Esophagus muscularis mucosa (tissue), 4 donors: Measurements from ENCODE around the gene SYNDIG1. TPM values are rescaled to one million over a fixed set of nuclear protein-coding genes. Genes with fewer than 3 reads are reported as not detected.

ENCODE experiments used
- DNase-seq: peaks from one replicate; pipeline ENCODE4 v3.0.0-alpha.2; 2017; ENCODE audit errors: extremely low spot score
- H3K27ac ChIP-seq, 4 donors: fragments of 200-600 bp; sonication (generic); replicated peaks in 1 of 4; 1 replicate in 3 of 4; 2 replicates in 1 of 4; pipeline ENCODE4 v1.5.1; 2016 to 2019; ENCODE audit warnings: mild to moderate bottlenecking in 1 of 4
- H3K27me3 ChIP-seq, 4 donors: fragments of 200-600 bp; sonication (generic); one replicate each; pipeline versions ENCODE4 v1.5.1 to v1.6.0; 2016 to 2019
- H3K36me3 ChIP-seq, 4 donors: fragments of 200-600 bp; sonication (generic); one replicate each; pipeline ENCODE4 v1.5.1; 2016 to 2019
- H3K4me1 ChIP-seq, 4 donors: fragments of 200-600 bp; sonication (generic); one replicate each; pipeline ENCODE4 v1.5.1; 2016 to 2019
- H3K4me3 ChIP-seq, 4 donors: fragments of 200-600 bp; sonication (generic); 1 replicate in 2 of 4; 2 replicates in 2 of 4; pipeline ENCODE4 v1.5.1; 2016 to 2019; ENCODE audit warnings: mild to moderate bottlenecking in 4 of 4, moderate library complexity in 1 of 4
- H3K9me3 ChIP-seq, 4 donors: fragments of 200-600 bp; sonication (generic); 1 replicate in 3 of 4; 2 replicates in 1 of 4; pipeline ENCODE4 v1.5.1; 2016 to 2019
- CTCF ChIP-seq, 3 experiments: fragments of 200-600 bp in 2 of 3; fragments of 450-650 bp in 1 of 3; sonication (generic) in 2 of 3; IDR thresholded peaks; one replicate each; pipeline ENCODE4 v1.5.1; 2017 to 2019; ENCODE audit warnings: antibody characterized with exemption in 3 of 3, mild to moderate bottlenecking in 2 of 3, moderate library complexity in 1 of 3
- EP300 ChIP-seq: sonication (generic); formaldehyde crosslinking; IDR thresholded peaks from one replicate; pipeline ENCODE4 v1.6.1; 2017; ENCODE audit warnings: antibody characterized with exemption
- POLR2A ChIP-seq: fragments of 450-650 bp; IDR thresholded peaks from one replicate; pipeline ENCODE4 v1.6.1; 2017; ENCODE audit warnings: antibody characterized with exemption, moderate library complexity, mild to moderate bottlenecking, low read depth
- POLR2AphosphoS5 ChIP-seq, 2 donors: sonication (generic); formaldehyde crosslinking; IDR thresholded peaks; one replicate each; pipeline ENCODE4 v1.6.1; 2017; ENCODE audit warnings: antibody characterized with exemption in 2 of 2
- WGBS: methylation state at CpG from one replicate; pipeline ENCODE4 v1.1.5; 2018; 5-methylcytosine and 5-hydroxymethylcytosine counted together
- intact Hi-C: fragments of 100-400 bp; cut with DNase I; formaldehyde crosslinking; loops from one replicate; pipeline ENCODE4 v1.15.1; 2023
- total RNA-seq, 4 donors: library from RNA; depleted of rRNA; stranded (reverse); fragments of >200 nt; gene quantifications; one replicate each; pipeline versions ENCODE4 v1.1.0 to v1.2.1, GENCODE V29; 2016

SYNDIG1 gene
- total RNA-seq, 4 donors from 2014 or later: not detected

- DNase-seq: no peak
- no peaks in the 10 kb centered on the region for H3K36me3 ChIP-seq
- 61% methylated on average over 7 of the region's 7 CpGs for WGBS
- no peak overlapping the region for H3K4me3 ChIP-seq
- intact Hi-C loops: no loop called here
- H3K4me1 ChIP-seq: no peaks in the 10 kb centered on the region
- no peaks in the 10 kb centered on the region for H3K9me3 ChIP-seq
- H3K27ac ChIP-seq: no peak overlapping the region
- TF ChIP-seq POLR2A (no peak), CTCF (IDR thresholded peaks at IDR 0.05) (no peak), POLR2AphosphoS5 (IDR thresholded peaks at IDR 0.05) (no peak), EP300 (no peak)
- peaks cover 0 to 18% (median 0%) of the 10 kb centered on the region in 4 donors for H3K27me3 ChIP-seq
These were observed 24.8 kb upstream of the SYNDIG1 start for GRCh38 chr20:24444526-24445190.

- Histone ChIP-seq H3K27me3 (peaks cover 0 to 12% (median 0%) of the 10 kb centered on the region in 4 donors), H3K27ac (no peak overlapping the region), H3K36me3 (no peaks in the 10 kb centered on the region), H3K9me3 (no peaks in the 10 kb centered on the region), H3K4me3 (no peak overlapping the region), H3K4me1 (no peaks in the 10 kb centered on the region)
- intact Hi-C loops: no loop called here
- DNase-seq: no peak
- WGBS: 42% methylated on average over 7 of the region's 11 CpGs
- no peak for TF ChIP-seq POLR2AphosphoS5 (IDR thresholded peaks at IDR 0.05)
- no peak for TF ChIP-seq CTCF (IDR thresholded peaks at IDR 0.05)
- TF ChIP-seq EP300: no peak
- TF ChIP-seq POLR2A: no peak
These were observed 23.8 kb upstream of the SYNDIG1 start for GRCh38 chr20:24445510-24446170.

GRCh38 chr20:24446811-24447210 is 22.6 kb upstream of the SYNDIG1 start:
- H3K27ac ChIP-seq: no peak overlapping the region
- peaks cover 0 to 12% (median 0%) of the 10 kb centered on the region in 4 donors for H3K27me3 ChIP-seq
- no peaks in the 10 kb centered on the region for H3K4me1 ChIP-seq
- DNase-seq: no peak
- WGBS: 88% methylated on average over 2 of the region's 2 CpGs
- H3K9me3 ChIP-seq: no peaks in the 10 kb centered on the region
- intact Hi-C loops: no loop called here
- TF ChIP-seq POLR2A (no peak), POLR2AphosphoS5 (IDR thresholded peaks at IDR 0.05) (no peak), CTCF (IDR thresholded peaks at IDR 0.05) (no peak), EP300 (no peak)
- H3K36me3 ChIP-seq: no peaks in the 10 kb centered on the region
- no peak overlapping the region for H3K4me3 ChIP-seq

GRCh38 chr20:24448170-24448569 is 21.3 kb upstream of the SYNDIG1 start:
- no peak for TF ChIP-seq POLR2A
- no peak for TF ChIP-seq EP300
- TF ChIP-seq POLR2AphosphoS5 (IDR thresholded peaks at IDR 0.05): no peak
- TF ChIP-seq CTCF (IDR thresholded peaks at IDR 0.05): no peak
- Histone ChIP-seq H3K4me3 (no peak overlapping the region), H3K27me3 (peaks cover 0 to 21% (median 0%) of the 10 kb centered on the region in 4 donors), H3K9me3 (no peaks in the 10 kb centered on the region), H3K27ac (no peak overlapping the region), H3K36me3 (no peaks in the 10 kb centered on the region), H3K4me1 (no peaks in the 10 kb centered on the region)
- no peak for DNase-seq
- intact Hi-C loops: no loop called here
- 72% methylated on average over 7 of the region's 7 CpGs for WGBS
